ENCODE data around the gene TRPV6.

DNA sequence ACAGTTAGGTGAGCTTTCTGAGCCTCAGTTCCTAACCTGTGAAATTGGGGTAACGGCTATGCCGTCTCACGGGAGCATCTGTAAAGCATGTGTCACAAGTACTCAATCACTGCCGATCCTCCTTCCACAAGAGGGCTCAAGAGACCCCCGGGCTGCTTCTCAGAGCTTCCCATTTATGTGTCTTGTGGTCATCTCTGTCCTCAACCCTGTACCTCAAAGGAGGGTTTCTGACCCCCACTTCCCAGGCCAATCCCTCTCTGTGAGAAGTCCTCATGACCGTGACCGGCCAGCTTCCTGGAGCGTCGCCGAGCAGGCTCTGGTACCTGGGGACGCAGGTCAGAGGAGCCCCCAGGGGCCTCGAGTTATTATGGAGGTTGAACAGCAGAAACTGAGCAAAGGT is 48.5 kb upstream of the TRPV6 start:
- TF ChIP-seq, protein P1, sequence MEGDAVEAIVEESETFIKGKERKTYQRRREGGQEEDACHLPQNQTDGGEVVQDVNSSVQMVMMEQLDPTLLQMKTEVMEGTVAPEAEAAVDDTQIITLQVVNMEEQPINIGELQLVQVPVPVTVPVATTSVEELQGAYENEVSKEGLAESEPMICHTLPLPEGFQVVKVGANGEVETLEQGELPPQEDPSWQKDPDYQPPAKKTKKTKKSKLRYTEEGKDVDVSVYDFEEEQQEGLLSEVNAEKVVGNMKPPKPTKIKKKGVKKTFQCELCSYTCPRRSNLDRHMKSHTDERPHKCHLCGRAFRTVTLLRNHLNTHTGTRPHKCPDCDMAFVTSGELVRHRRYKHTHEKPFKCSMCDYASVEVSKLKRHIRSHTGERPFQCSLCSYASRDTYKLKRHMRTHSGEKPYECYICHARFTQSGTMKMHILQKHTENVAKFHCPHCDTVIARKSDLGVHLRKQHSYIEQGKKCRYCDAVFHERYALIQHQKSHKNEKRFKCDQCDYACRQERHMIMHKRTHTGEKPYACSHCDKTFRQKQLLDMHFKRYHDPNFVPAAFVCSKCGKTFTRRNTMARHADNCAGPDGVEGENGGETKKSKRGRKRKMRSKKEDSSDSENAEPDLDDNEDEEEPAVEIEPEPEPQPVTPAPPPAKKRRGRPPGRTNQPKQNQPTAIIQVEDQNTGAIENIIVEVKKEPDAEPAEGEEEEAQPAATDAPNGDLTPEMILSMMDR (IDR thresholded peaks at IDR 0.05; ENCODE audit: poor library complexity): no peak
- no peak for TF ChIP-seq EZH2 (IDR thresholded peaks at IDR 0.05; ENCODE audit: borderline replicate concordance)
